NB4 (cell line): ENCODE results near the gene ENOX1.
"Not testable (repeated sequence)": the region's sequence is repeated elsewhere in the genome, so short reads cannot be mapped to it uniquely, and the experiment has no call there.

ENCODE experiments used
- DNase-seq: peaks from one replicate; pipeline ENCODE4 v3.0.0; 2010; ENCODE audit warnings: low read depth
- H3K4me3 ChIP-seq: one replicate; pipeline ENCODE4 v1.5.1; 2011; ENCODE audit warnings: mild to moderate bottlenecking, low read depth, low read length, moderate library complexity
- CTCF ChIP-seq: IDR thresholded peaks from one replicate; pipeline ENCODE4 v1.5.1; 2012; ENCODE audit warnings: low read depth, low read length
- MAX ChIP-seq: IDR thresholded peaks from 2 replicates; pipeline ENCODE4 v1.6.1; 2011; ENCODE audit warnings: low read depth, low read length
- MYC ChIP-seq: IDR thresholded peaks from 2 replicates; pipeline ENCODE4 v1.6.1; 2011; ENCODE audit warnings: low read depth, low read length
- POLR2A ChIP-seq: IDR thresholded peaks from 2 replicates; pipeline ENCODE4 v1.6.1; 2011; ENCODE audit warnings: mild to moderate bottlenecking; ENCODE audit not compliant: insufficient read length; ENCODE audit errors: extremely low read depth

ENOX1 gene

GRCh38 chr13:43786766-43787517 lies at the start of gene ENOX1:
Gene ENOX1, minus strand, starts transcription at chr13:43786972.
- H3K4me3 ChIP-seq, result no peak within 1 kb of the TSS
- no peak for DNase-seq
- TF ChIP-seq MAX (no peak), POLR2A (no peak), CTCF (no peak), MYC (no peak)

GRCh38 chr13:43835701-43836100 lies 48.9 kb upstream of the ENOX1 start:
- no peak for DNase-seq
- TF ChIP-seq MYC (no peak), CTCF (no peak), MAX (no peak), POLR2A (no peak)
- H3K4me3 ChIP-seq, result no peak overlapping the region

- H3K4me3 ChIP-seq, result no peak overlapping the region
- TF ChIP-seq CTCF (no peak), POLR2A (no peak), MYC (no peak), MAX (no peak)
- DNase-seq, result no peak
Observed at GRCh38 chr13:43831088-43831487, 44.3 kb upstream of the ENOX1 start.

GRCh38 chr13:43830497-43830881 lies 43.7 kb upstream of the ENOX1 start:
- peak; percentile 43 for DNase-seq
- TF ChIP-seq MYC (no peak), MAX (no peak), POLR2A (no peak)
- no peak overlapping the region for H3K4me3 ChIP-seq

GRCh38 chr13:43824656-43825055 lies 37.9 kb upstream of the ENOX1 start:
- DNase-seq, result not testable (repeated sequence)

GRCh38 chr13:43822969-43823368 lies 36.2 kb upstream of the ENOX1 start:
- no peak for DNase-seq
- H3K4me3 ChIP-seq, result no peak overlapping the region
- TF ChIP-seq MAX (no peak), MYC (no peak), POLR2A (no peak), CTCF (no peak)

More at GRCh38 chr13:43824656-43825055, 37.9 kb upstream of the ENOX1 start:
- H3K4me3 ChIP-seq, result not testable (repeated sequence)

- TF ChIP-seq MAX (no peak), CTCF (no peak), POLR2A (no peak), MYC (no peak)
- H3K4me3 ChIP-seq, result no peak overlapping the region
- no peak for DNase-seq
Observed at GRCh38 chr13:43816401-43816889, 29.7 kb upstream of the ENOX1 start.
